Spleen (tissue), 11 donors: ENCODE data around the gene NFE2L2. TPM values are rescaled to one million over a fixed set of nuclear protein-coding genes. Genes with fewer than 3 reads are reported as not detected.
"Not testable (repeated sequence)": the region's sequence is repeated elsewhere in the genome, so short reads cannot be mapped to it uniquely, and the experiment has no call there.

Source experiments
- DNase-seq: peaks from one replicate; pipeline ENCODE4 v3.0.0-alpha.2; 2020
- H3K27ac ChIP-seq, 8 donors: fragments of 200-600 bp; sonication (generic) in 7 of 8; 1 replicate in 4 of 8; 2 replicates in 4 of 8; pipeline versions ENCODE4 v1.5.0 to v1.8.0; 2016 to 2021; ENCODE audit warnings: inconsistent platforms in 4 of 8, mild to moderate bottlenecking in 4 of 8, moderate library complexity in 1 of 8
- H3K27me3 ChIP-seq, 7 donors: fragments of 200-600 bp; sonication (generic) in 6 of 7; replicated peaks in 1 of 7; 1 replicate in 4 of 7; 2 replicates in 3 of 7; pipeline versions ENCODE4 v1.5.0 to v1.8.0; 2016 to 2021; ENCODE audit warnings: inconsistent platforms in 3 of 7, mild to moderate bottlenecking in 1 of 7
- H3K36me3 ChIP-seq, 6 donors: fragments of 200-600 bp; sonication (generic) in 5 of 6; 1 replicate in 4 of 6; 2 replicates in 2 of 6; pipeline versions ENCODE4 v1.5.0 to v1.8.0; 2016 to 2021; ENCODE audit warnings: inconsistent platforms in 2 of 6
- H3K4me1 ChIP-seq, 6 donors: fragments of 200-600 bp; sonication (generic) in 5 of 6; 1 replicate in 3 of 6; 2 replicates in 3 of 6; pipeline versions ENCODE4 v1.5.0 to v1.8.0; 2016 to 2021; ENCODE audit warnings: inconsistent platforms in 3 of 6
- H3K4me3 ChIP-seq, 8 donors: fragments of 200-600 bp; sonication (generic) in 7 of 8; 1 replicate in 4 of 8; 2 replicates in 4 of 8; pipeline versions ENCODE4 v1.5.0 to v1.8.0; 2016 to 2021; ENCODE audit warnings: inconsistent platforms in 4 of 8, mild to moderate bottlenecking in 4 of 8, moderate library complexity in 2 of 8
- H3K9me3 ChIP-seq, 8 donors: fragments of 200-600 bp; sonication (generic) in 7 of 8; 1 replicate in 4 of 8; 2 replicates in 4 of 8; pipeline versions ENCODE4 v1.5.0 to v1.8.0; 2016 to 2021; ENCODE audit warnings: inconsistent platforms in 4 of 8
- POLR2A ChIP-seq, 3 donors: fragments of 450-650 bp; IDR thresholded peaks; one replicate each; pipeline ENCODE4 v1.5.1; 2017; ENCODE audit warnings: antibody characterized with exemption in 3 of 3, mild to moderate bottlenecking in 1 of 3
- POLR2AphosphoS5 ChIP-seq, 3 donors: sonication (generic); formaldehyde crosslinking; IDR thresholded peaks; one replicate each; pipeline ENCODE4 v1.5.1; 2017; ENCODE audit warnings: antibody characterized with exemption in 3 of 3
- WGBS, 5 donors: extraction: QIAGEN DNeasy Blood & Tissue Kit in 3 of 5; methylation state at CpG; one replicate each; pipeline versions ENCODE4 v1.1.5 to v1.1.7; 2013 to 2018; 5-methylcytosine and 5-hydroxymethylcytosine counted together
- intact Hi-C: fragments of 100-400 bp; cut with DNase I; formaldehyde crosslinking; loops from one replicate; pipeline ENCODE4 v1.15.0; 2023; ENCODE audit warnings: low total_unique reads
- polyA plus RNA-seq, 3 donors: library from polyadenylated mRNA; stranded (reverse); fragments of 200-250 nt; gene quantifications; one replicate each; pipeline ENCODE4 v1.2.1, GENCODE V29; 2013
- total RNA-seq, 7 donors: library from RNA; depleted of rRNA in 3 of 7; stranded (reverse); fragments of >200 nt in 3 of 7; fragmentation: NEBNext Ultra II Directional in 4 of 7; extraction: Animal tissue kit (Norgen Biotek cat#: 25700) in 4 of 7; gene quantifications; one replicate each; pipeline versions ENCODE4 v1.1.0 to v1.2.1, GENCODE V29; 2016 to 2021
- TF ChIP-seq, protein P1 (sequence below), 11 experiments: fragments of 200-600 bp in 7 of 11; fragments of 450-650 bp in 4 of 11; sonication (generic) in 4 of 11; IDR thresholded peaks in 8 of 11; conservative IDR thresholded peaks in 3 of 11; 1 replicate in 7 of 11; 2 replicates in 4 of 11; pipeline versions ENCODE4 v1.4.0 to v1.8.0; 2016 to 2021; ENCODE audit warnings: antibody characterized with exemption in 11 of 11, inconsistent platforms in 4 of 11, mild to moderate bottlenecking in 1 of 11
- donor health status: healthy with polysubstance abuse.
- donor health status: DM: no; HTN: no; CAD: no; lungs with moderate emphysema.
- donor health status: DM: no; HTN: no; CAD: no.
- donor health status: Bipolar disorder and iron deficiency.
- donor health status: healthy.
- donor health status: DM: no; HTN: no; CAD: no.
- donor health status: DM: yes; HTN: yes; CAD: no.

Gene NFE2L2
- total and polyA plus RNA-seq, 10 donors: 25.9 to 148 (median 101) TPM

DNA sequence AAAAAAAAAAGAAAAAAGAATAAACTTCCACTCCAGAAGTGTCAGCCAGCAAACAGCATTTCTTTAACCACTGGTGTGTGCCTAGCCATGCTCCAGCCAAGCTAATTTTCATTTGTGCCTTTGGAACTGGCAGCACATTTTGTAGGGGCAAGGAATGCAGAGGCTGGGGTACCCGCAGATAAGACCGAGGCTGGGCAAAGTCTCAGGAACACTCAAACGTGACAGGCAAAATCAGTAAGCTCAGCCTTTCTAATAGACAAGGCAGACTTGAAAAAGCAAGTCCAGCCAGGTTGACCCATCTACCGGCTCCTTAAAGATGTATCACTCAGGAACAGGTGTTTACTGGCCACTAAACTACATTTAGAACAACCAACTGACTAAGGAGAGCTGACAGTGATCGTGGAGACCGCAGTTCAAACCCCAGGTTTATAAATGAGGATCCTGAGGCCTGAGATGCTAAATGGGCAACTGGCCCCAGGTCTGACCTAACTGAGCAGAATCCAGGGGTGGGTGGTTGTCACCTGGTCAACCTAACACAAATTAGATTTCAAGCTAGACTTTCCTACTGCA lies 16.7 kb downstream of the NFE2L2 start:
- H3K9me3 ChIP-seq: no peaks in the 10 kb centered on the region
- H3K4me1 ChIP-seq: peaks cover 31 to 100% (median 94%) of the 10 kb centered on the region in 6 donors
- H3K27ac ChIP-seq: peak overlapping the region in 3 of 8 donors; percentile 3 to 92 (median 51)
- DNase-seq: no peak
- no peaks in the 10 kb centered on the region for H3K27me3 ChIP-seq
- 88 to 95% (median 92%) methylated on average over 6 of the region's 6 CpGs for WGBS, 5 donors
- peaks cover 0 to 17% (median 0%) of the 10 kb centered on the region in 6 donors for H3K36me3 ChIP-seq
- no peak for TF ChIP-seq POLR2AphosphoS5 (IDR thresholded peaks at IDR 0.05)
- no peak for TF ChIP-seq POLR2A (IDR thresholded peaks at IDR 0.05)
- TF ChIP-seq, protein P1, sequence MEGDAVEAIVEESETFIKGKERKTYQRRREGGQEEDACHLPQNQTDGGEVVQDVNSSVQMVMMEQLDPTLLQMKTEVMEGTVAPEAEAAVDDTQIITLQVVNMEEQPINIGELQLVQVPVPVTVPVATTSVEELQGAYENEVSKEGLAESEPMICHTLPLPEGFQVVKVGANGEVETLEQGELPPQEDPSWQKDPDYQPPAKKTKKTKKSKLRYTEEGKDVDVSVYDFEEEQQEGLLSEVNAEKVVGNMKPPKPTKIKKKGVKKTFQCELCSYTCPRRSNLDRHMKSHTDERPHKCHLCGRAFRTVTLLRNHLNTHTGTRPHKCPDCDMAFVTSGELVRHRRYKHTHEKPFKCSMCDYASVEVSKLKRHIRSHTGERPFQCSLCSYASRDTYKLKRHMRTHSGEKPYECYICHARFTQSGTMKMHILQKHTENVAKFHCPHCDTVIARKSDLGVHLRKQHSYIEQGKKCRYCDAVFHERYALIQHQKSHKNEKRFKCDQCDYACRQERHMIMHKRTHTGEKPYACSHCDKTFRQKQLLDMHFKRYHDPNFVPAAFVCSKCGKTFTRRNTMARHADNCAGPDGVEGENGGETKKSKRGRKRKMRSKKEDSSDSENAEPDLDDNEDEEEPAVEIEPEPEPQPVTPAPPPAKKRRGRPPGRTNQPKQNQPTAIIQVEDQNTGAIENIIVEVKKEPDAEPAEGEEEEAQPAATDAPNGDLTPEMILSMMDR (IDR thresholded peaks at IDR 0.05 in 8 of 11, conservative IDR thresholded peaks at IDR 0.05 in 3 of 11): no peak
- H3K4me3 ChIP-seq: no peak overlapping the region
- intact Hi-C loops: no loop called here

- H3K4me3 ChIP-seq, H3K27me3 ChIP-seq, H3K9me3 ChIP-seq, DNase-seq, intact Hi-C loops: not testable (repeated sequence)
- Histone ChIP-seq H3K4me1 (peaks cover 30 to 100% (median 94%) of the 10 kb centered on the region in 6 donors), H3K36me3 (peaks cover 0 to 17% (median 0%) of the 10 kb centered on the region in 6 donors), H3K27ac (peak overlapping the region in 6 of 8 donors; percentile 38 to 92 (median 87))
- WGBS, 5 donors: 91 to 98% (median 94%) methylated on average over 2 of the region's 2 CpGs
Measured at GRCh38 chr2:177246523-177247030, 17.9 kb downstream of the NFE2L2 start.

DNA sequence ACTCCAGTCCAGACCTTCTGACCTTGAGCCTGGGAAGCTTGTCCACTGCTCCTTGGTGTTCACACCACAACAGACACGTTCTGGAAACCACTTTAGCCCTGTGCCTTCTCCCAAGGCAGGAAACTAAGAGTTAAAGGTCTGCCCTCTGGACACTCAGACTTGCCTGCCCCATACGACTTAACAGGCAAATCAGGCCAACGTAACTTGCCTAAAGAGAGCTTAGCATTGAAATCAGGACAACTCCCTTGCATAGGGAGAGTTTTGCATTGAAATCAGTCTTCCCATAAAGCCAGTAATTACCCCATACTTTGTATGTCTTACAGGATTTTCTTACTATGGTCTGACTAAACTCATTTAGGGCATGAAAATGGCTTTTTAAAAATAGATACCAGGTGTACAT lies 18.5 kb downstream of the NFE2L2 start:
- peaks cover 35 to 100% (median 94%) of the 10 kb centered on the region in 6 donors for H3K4me1 ChIP-seq
- peak overlapping the region in 6 of 8 donors; percentile 38 to 92 (median 87) for H3K27ac ChIP-seq
- WGBS, 5 donors: 47 to 62% (median 56%) methylated on average over 3 of the region's 3 CpGs
- no peaks in the 10 kb centered on the region for H3K27me3 ChIP-seq
- H3K36me3 ChIP-seq: peaks cover 0 to 17% (median 0%) of the 10 kb centered on the region in 6 donors
- DNase-seq: no peak
- no peak overlapping the region for H3K4me3 ChIP-seq
- peak in 1 of 3 donors; percentile 6 for TF ChIP-seq POLR2AphosphoS5 (IDR thresholded peaks at IDR 0.05)
- TF ChIP-seq POLR2A (IDR thresholded peaks at IDR 0.05): no peak
- intact Hi-C loops: no loop called here
- H3K9me3 ChIP-seq: no peaks in the 10 kb centered on the region

DNA sequence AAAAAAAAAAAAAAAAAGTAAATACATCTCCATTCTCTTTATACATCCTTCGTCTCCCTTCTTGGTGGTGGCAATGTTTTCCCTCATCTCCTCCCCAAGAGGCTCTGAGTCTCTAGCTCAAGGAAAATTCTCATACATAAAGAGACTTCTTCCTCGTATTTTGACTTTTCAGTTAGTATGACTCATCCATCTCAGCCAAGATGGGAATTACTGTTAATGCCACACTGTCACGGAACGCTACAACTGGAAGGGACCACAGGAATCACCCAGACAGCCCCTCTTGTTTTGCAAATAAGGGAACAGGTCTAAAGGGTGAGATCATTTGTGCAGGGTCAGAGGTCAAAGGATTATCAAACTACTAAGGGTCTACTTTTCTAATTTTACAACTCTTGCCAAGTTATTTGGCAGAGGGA lies 19.5 kb downstream of the NFE2L2 start:
- 56 to 75% (median 60%) methylated on average over 4 of the region's 4 CpGs for WGBS, 5 donors
- intact Hi-C loops: no loop called here

DNA sequence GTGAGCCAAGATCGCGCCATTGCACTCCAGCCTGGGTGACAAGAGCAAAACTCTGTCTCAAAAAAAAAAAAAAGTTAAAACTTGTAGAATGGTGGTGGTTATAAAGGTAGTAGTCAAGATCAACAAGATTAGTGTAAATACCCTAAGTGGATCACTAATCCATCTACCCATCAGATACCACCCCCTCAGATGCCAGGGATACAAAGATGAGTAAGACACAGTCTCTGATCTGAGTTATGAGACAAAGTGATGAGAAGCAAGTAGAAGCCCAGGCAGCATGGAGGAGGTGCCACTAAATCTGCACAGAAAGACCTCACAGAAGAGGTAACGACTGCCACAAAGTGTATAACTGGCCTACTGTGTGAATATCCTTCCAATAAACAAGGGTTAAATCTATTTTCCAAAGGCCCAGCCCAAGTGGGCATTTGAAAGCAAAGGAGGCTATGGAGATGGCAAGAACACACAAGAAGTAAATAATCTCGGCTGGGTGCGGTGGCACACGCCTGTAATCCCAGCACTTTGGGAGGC lies 20.2 kb downstream of the NFE2L2 start:
- H3K27ac ChIP-seq: peak overlapping the region in 4 of 8 donors; percentile 86 to 92 (median 88)
- peaks cover 52 to 100% (median 96%) of the 10 kb centered on the region in 6 donors for H3K4me1 ChIP-seq
- TF ChIP-seq, protein P1 (IDR thresholded peaks at IDR 0.05 in 8 of 11, conservative IDR thresholded peaks at IDR 0.05 in 3 of 11): no peak
- TF ChIP-seq POLR2AphosphoS5 (IDR thresholded peaks at IDR 0.05) (no peak), POLR2A (IDR thresholded peaks at IDR 0.05) (no peak)
- 94 to 98% (median 95%) methylated on average over 6 of the region's 6 CpGs for WGBS, 5 donors
- intact Hi-C loops: no loop called here
- H3K9me3 ChIP-seq: no peaks in the 10 kb centered on the region
- no peak overlapping the region for H3K4me3 ChIP-seq
- H3K27me3 ChIP-seq: no peaks in the 10 kb centered on the region
- H3K36me3 ChIP-seq: peaks cover 0 to 17% (median 0%) of the 10 kb centered on the region in 6 donors
- no peak for DNase-seq

More for the DNA sequence above, 19.5 kb downstream of the NFE2L2 start:
- H3K4me1 ChIP-seq: peaks cover 45 to 100% (median 96%) of the 10 kb centered on the region in 6 donors
- peak overlapping the region in 6 of 8 donors; percentile 38 to 92 (median 87) for H3K27ac ChIP-seq
- TF ChIP-seq POLR2A (IDR thresholded peaks at IDR 0.05) (no peak), POLR2AphosphoS5 (IDR thresholded peaks at IDR 0.05) (peak in 1 of 3 donors; percentile 27)
- no peaks in the 10 kb centered on the region for H3K9me3 ChIP-seq
- H3K27me3 ChIP-seq: no peaks in the 10 kb centered on the region
- no peak for DNase-seq
- H3K4me3 ChIP-seq: no peak overlapping the region
- H3K36me3 ChIP-seq: peaks cover 0 to 17% (median 0%) of the 10 kb centered on the region in 6 donors
